ENCODE results near the gene ZIC2.

Gene ZIC2

DNA sequence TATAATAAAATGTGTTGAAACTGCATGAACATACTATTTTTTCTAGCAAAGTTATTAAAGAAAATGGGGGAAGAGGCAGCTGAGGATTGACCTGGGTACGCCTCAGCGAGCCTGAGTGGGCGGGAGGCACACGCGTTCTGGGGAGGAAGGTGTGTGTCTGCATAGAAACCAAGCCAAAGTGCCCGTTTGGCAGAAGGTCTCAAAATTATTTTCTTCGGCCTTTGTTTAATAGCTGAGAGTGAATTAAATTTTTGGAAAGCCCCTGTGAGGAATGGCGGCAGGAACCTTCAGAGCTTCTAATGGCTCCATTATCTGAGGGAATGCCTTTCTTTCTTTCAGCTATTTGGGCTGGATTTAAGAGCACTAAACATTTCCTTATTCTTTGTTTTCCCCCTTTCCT is 5.2 kb downstream of the ZIC2 start:
- DNase-seq (ENCODE audit: low read depth): no peak

DNA sequence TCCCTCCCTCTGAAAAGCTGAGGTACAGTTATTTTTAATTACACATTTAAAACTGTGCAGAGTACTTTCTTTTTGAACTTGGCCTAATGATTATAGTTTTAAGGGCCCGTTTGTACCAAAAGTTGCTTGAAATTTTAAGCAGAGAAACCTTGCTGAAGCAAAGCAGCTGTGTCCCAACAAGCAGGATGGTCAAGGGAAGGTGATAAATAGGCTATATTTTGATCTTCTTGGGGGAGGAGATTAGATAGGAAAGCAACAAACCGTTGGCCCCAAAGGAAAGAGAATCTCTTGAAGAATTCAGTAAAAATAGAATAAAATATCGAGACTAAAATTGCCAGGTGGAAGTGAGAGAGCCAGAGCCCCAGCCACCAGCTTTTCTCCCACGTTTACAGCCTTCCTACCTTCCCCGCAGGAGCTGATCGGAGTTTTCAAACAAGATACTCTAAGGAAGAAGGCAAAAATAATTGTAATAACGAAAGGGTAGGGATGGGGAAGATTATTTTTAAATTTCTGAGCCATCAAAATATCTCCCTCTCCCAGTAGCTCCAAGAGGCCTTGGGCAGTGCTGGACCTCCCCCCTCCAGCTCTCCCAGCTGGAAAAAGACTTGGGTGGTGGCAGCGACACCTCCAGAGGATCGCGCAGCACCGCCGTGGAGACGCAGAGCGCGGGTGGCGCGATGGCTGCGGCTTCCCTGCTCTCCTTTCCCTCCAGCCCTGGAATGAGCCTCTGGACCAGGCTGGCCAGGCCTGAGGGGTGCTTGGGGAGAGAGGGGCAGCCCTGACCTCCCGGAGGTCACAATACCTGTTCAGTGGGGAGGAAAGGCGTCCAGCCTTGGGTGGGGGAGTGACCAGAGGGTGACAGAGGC is 5.8 kb downstream of the ZIC2 start:
- DNase-seq (ENCODE audit: low read depth): no peak

GRCh38 chr13:99988529-99989275 is 7.1 kb downstream of the ZIC2 start:
- no peak for DNase-seq (ENCODE audit: low read depth)

DNA sequence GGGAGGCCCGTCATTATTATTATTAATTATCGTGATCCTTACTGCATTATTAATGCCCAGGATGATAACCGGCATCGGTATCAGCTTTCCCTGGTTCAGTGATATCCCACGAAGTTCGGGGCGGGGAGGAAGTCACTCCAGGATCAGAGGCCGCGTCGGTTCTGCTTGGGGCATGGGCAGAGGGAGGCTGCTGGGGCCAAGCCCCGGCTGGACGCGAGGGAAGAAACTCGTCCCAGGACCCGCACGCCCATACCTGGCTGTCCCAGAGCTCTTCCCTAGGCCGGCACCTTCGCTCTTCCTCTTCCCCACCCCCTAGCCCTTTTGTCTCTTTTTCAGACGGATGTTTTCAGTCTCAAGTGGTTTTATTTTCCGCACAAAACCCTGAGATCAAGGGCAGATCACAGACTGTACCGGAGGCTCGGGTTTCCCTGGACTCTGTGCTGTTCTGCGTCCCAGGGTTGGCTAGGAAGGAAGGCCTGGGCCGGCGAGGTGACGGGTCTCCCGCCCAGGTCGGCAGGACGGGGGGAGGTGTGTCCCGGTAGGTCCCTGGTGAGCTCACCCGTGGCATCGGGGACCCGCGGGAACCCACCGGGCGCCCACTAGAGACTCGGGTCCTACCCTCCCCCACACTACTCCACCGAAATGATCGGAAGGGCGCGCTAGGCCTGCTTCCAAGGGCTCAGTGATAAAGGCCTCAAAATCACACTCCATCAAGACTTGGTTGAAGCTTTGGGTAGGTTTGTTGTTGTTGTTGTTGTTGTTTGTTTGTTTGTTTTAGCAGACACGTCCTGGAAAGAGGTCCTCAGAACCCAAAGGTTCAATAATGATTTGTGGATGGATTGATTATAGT is 7.9 kb downstream of the ZIC2 start:
- DNase-seq (ENCODE audit: low read depth): no peak

GRCh38 chr13:99990126-99990977 is 8.8 kb downstream of the ZIC2 start:
- DNase-seq (ENCODE audit: low read depth): no peak

- no peak for DNase-seq (ENCODE audit: low read depth)
Measured at GRCh38 chr13:99991013-99991827, 9.6 kb downstream of the ZIC2 start.

GRCh38 chr13:99991828-99992775 is 10.5 kb downstream of the ZIC2 start:
- DNase-seq (ENCODE audit: low read depth): no peak

- no peak for DNase-seq (ENCODE audit: low read depth)
Measured at GRCh38 chr13:99992949-99993351, 11.4 kb downstream of the ZIC2 start.

DNA sequence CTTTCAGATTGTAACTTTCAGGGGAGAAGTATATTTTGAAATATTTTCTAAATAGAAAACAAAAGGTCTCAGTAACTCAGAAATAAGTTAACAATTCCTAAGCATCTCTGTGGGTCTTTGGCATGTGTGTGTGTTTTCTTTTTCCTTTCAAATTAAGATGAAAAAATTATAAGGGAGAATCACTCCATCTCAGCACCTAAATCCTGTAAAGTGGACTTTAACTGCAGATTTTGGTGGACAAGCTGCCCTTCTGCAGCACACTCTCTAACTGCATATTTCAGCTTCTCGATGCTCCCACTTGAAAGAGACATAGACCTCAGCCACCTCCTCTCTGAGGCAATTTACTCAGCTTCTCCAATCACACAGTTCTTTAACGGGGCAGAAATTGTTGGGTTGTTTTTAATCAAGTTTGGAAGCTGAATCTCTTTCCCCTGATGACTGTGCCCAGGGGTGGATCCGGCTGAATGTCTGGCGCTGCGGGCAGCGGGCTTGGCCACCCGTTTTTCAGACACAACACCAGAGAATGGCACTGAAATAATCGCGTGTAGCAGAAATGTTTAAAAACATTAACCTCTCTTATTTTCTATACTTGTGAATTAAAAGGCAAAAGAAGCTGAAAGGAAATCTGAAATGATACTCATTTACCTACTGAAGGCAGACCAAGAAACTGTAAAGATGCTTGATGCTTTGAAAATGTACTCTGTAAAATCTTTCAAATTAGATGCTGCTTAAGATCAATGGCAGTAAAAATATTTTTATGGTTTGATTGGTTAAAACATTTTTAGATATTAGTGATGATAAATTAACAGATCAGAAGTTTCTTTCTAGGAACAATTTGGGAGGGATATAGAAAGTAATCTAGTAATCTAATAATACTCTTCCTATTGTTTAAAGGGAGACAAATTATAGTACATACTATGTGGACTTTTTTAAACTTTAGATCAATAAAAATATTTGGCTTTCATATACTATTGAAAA is 12.4 kb downstream of the ZIC2 start:
- DNase-seq (ENCODE audit: low read depth): no peak

- no peak for DNase-seq (ENCODE audit: low read depth)
Measured at GRCh38 chr13:99994638-99995020, 13.0 kb downstream of the ZIC2 start.

DNA sequence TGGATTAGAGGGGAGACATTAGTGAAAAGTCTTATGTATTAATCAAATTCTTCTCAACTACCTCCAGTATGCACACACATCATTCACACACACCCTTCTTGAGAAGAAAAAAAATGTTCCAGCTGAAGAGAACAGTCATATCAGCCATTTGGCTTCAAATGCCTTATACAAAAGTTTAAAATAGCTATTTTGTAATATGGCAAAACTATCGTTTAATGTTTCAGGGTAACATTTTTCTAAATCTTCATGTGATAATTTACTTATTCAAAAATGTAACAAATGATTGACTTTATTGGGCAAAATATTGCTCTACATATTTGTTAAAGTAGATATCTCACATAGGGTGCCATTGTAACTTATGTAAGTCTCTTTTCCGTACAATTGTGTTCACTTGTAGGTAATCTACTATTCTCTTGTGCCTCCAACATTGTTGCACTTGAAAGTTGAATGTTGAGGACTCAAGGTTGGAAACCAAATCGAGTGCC is 13.6 kb downstream of the ZIC2 start:
- no peak for DNase-seq (ENCODE audit: low read depth)

DNA sequence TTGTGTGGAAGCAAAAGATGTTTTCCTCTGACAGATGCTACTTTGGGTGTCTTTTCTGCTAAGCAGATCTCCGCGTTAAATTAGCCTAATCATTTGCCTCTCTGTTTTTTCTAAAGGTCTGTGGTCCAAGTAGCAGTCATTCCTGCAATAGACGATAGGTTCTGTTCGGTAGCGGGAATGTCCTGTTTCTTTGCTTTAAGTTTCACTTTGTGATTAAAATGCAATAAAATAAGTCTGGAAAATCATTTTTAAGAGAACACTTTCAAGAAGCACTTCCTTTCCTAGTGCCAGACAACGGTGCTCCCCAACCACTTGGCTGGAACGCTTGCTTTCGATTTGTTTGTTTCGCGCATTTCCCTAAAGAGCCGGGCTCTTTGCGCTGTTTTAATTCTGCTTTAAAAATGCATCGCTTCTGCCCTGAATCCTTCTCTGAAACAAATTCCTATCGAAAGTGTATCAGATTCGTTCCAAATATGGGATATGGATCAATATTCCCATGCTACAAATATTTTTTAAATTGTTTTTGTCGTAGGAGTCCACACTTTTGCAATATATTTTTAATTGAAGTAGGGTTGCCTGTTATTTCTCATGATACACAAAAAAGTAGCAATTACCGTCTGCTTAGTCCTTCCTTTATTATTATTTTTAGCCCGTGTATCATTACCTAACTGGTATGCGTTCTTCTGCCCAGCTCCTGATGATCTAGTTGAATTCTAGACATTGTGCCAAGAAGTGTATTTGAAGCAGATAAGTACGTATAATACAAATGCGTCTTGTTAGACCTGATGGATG is 14.2 kb downstream of the ZIC2 start:
- DNase-seq (ENCODE audit: low read depth): no peak

DNA sequence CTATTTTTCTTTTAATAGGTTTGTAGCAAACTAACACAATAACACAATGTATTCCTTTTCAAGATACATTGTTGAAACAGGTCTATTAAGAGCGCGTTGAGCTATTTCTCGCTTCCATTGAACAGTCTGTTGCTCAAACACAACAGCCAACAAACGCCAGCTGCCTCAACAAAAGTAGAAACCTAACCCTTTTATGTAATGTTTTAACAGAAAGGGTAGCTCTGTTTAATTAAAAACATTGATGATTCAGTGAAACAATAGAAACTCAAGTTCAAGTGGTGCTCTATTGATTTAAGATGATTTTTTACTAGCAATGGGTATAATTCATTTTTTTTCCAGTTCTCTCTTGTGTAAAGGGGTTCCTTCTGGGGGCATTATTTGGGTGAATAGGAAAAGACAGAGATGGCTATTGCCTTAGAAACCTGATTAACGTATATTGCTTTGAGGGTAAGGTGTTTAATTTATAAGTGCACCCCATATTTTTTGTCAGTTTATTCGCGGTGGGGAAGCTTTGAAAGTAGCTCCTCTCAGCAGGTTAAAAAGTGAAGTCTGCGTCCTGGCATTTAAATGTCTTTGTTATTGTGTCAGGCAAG is 14.9 kb downstream of the ZIC2 start:
- DNase-seq (ENCODE audit: low read depth): no peak

- no peak for DNase-seq (ENCODE audit: low read depth)
Measured at GRCh38 chr13:99997702-99998214, 16.2 kb downstream of the ZIC2 start.

DNA sequence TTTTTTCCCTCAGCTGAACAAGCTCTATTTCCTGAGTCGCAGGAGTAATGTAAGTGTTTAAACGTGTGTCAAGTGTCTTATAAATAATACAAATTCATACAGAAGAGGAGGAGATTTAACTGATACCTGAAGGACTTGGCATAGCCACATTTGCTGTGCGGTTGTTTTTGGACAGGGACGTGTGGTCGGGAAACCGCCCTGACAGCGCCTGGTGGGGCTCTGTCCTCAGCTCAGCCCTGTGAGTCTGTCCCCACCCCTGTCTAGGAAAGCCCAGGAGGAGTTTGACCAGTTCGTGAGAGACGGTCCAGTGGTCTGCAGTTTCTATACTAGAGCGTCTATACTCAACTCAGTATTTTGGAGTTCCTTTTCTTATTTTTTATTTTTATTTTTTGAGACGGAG is 16.7 kb downstream of the ZIC2 start:
- DNase-seq (ENCODE audit: low read depth): no peak

DNA sequence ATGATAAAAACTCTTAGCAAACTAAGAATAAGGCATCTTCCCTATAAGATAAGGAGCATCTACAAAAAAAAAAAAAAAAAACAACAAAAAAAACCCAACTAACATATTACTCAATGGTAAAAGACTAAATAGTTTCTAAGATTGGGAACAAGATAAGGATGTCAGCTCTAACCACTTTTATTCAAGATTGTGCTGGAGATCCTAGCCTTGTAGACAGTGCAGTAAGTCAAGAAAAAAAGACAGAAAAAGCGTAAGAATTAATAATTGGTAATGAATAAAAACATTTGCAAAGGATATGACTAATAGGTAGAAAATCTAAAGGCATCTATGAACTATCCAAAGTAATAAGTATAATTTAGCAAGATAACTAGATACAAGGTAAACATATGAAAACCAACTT is 33.0 kb downstream of the ZIC2 start:
- DNase-seq (ENCODE audit: low read depth): no peak

Data from fibroblast of the conjunctiva (primary cell).